NOMO-1 (cell line): ENCODE results near the gene TOR1A.
A peak's percentile ranks its signal among the peaks of the same experiment; 100 is the strongest.
"Not testable (repeated sequence)": the region's sequence is repeated elsewhere in the genome, so short reads cannot be mapped to it uniquely, and the experiment has no call there.

Source experiments
- DNase-seq, 2 experiments: peaks; one replicate each; lab custom pipeline; 2025; ENCODE audit not compliant: unreplicated experiment in 2 of 2; lab: John Stamatoyannopoulos, UW

Gene TOR1A

GRCh38 chr9:129822898-129823541 lies 916 bp downstream of the TOR1A start:
- DNase-seq, result peak; percentile 48 to 65

- DNase-seq, result peak; percentile 70 to 85
These were observed 7.2 kb downstream of the TOR1A start for GRCh38 chr9:129816501-129817435.

- DNase-seq, result no peak
These were observed 8.7 kb downstream of the TOR1A start for GRCh38 chr9:129815278-129815677.

- no peak for DNase-seq
These were observed 9.3 kb downstream of the TOR1A start for GRCh38 chr9:129814432-129815223.

GRCh38 chr9:129813661-129814060 lies 10.3 kb downstream of the TOR1A start:
- no peak for DNase-seq

GRCh38 chr9:129812385-129812784 lies 11.6 kb downstream of the TOR1A start:
- no peak for DNase-seq

- DNase-seq, result no peak
These were observed 12.0 kb downstream of the TOR1A start for GRCh38 chr9:129811967-129812363.

GRCh38 chr9:129810788-129811187 lies 13.1 kb downstream of the TOR1A start:
- DNase-seq, result no peak

GRCh38 chr9:129810116-129810515 lies 13.8 kb downstream of the TOR1A start:
- DNase-seq, result no peak

GRCh38 chr9:129809346-129809745 lies 14.6 kb downstream of the TOR1A start:
- DNase-seq, result no peak

GRCh38 chr9:129806061-129806460 lies 17.9 kb downstream of the TOR1A start:
- peak in 1 of 2 experiments; percentile 60 for DNase-seq

GRCh38 chr9:129803676-129804060 lies 20.3 kb downstream of the TOR1A start:
- DNase-seq, result no peak

- DNase-seq, result peak; percentile 76 to 86
These were observed 20.9 kb downstream of the TOR1A start, which contains the start of gene TOR1B for GRCh38 chr9:129802833-129803675. Gene TOR1B (plus strand): TSS chr9:129803184. CDS start chr9:129803213, 29 bp downstream.

GRCh38 chr9:129801504-129801903 lies 22.4 kb downstream of the TOR1A start:
- DNase-seq, result no peak

- no peak for DNase-seq
These were observed 25.0 kb downstream of the TOR1A start for GRCh38 chr9:129798973-129799372.

GRCh38 chr9:129796029-129796428 lies 27.9 kb downstream of the TOR1A start:
- DNase-seq, result not testable (repeated sequence)

GRCh38 chr9:129794549-129794948 lies 29.4 kb downstream of the TOR1A start:
- DNase-seq, result no peak

- no peak for DNase-seq
These were observed 37.5 kb downstream of the TOR1A start for GRCh38 chr9:129786481-129786880.

- DNase-seq, result no peak
These were observed 38.1 kb downstream of the TOR1A start for GRCh38 chr9:129785866-129786265.

- DNase-seq, result not testable (repeated sequence)
These were observed 39.0 kb downstream of the TOR1A start for GRCh38 chr9:129784970-129785369.
